ENCODE measurements around the gene SLC22A7. TPM values are rescaled to one million over a fixed set of nuclear protein-coding genes. Genes with fewer than 3 reads are reported as not detected.

Gene SLC22A7
- total and polyA plus RNA-seq, 2 experiments from 2014 or later, result not detected

- H3K9me3 ChIP-seq (ENCODE audit: low read depth), result no peaks in the 10 kb centered on the region
- H2AFZ ChIP-seq, result no peak overlapping the region
- H3F3A ChIP-seq (ENCODE audit: insufficient read depth), result no peaks in the 10 kb centered on the region
- H3K36me3 ChIP-seq (ENCODE audit: low read depth), result no peaks in the 10 kb centered on the region
- no peak overlapping the region for H3K27ac ChIP-seq
- no peak overlapping the region for H3K4me2 ChIP-seq (ENCODE audit: unreplicated experiment)
- H4K20me1 ChIP-seq (ENCODE audit: insufficient read depth), result no peaks in the 10 kb centered on the region
- WGBS, 2 experiments (ENCODE audit: low coverage in 1 of 2, low lambda C conversion rate in 2 of 2, missing lambda C conversion rate in 2 of 2), result 83% methylated on average over 19 to 22 of the region's 27 CpGs
- peaks cover 13% of the 10 kb centered on the region for H3K27me3 ChIP-seq (replicated peaks; ENCODE audit: insufficient read depth)
- H3K4me3 ChIP-seq, result no peak overlapping the region
- DNase-seq, result no peak
- no peaks in the 10 kb centered on the region for H3K79me2 ChIP-seq (ENCODE audit: insufficient read depth)
- 0 out of 2 replicates have a peak, but pooled peaks cover 2% of the 10 kb centered on the region for H3K4me1 ChIP-seq (ENCODE audit: insufficient read depth)
- no peaks in the 10 kb centered on the region for H3K9me2 ChIP-seq (ENCODE audit: insufficient read depth)
- in situ Hi-C loops (cut with MboI), result no loop called here
- TF ChIP-seq EZH2 (IDR thresholded peaks at IDR 0.05; ENCODE audit: insufficient read depth, poor library complexity, severe bottlenecking) (no peak), EZH2phosphoT487 (IDR thresholded peaks at IDR 0.05; ENCODE audit: insufficient read depth, low read depth) (no peak)
- no peak overlapping the region for H3K9ac ChIP-seq
Observed at GRCh38 chr6:43283905-43284304, 14.2 kb upstream of the SLC22A7 start.

- Histone ChIP-seq H3F3A (ENCODE audit: insufficient read depth) (no peaks in the 10 kb centered on the region), H3K9ac (no peak overlapping the region; the same call in 1 of the 2 replicates), H2AFZ (peak overlapping the region; percentile 58), H3K27me3 (replicated peaks; ENCODE audit: insufficient read depth) (peaks cover 13% of the 10 kb centered on the region), H3K4me3 (peak overlapping the region; percentile 52; the same call in 1 of the 2 replicates), H4K20me1 (ENCODE audit: insufficient read depth) (no peaks in the 10 kb centered on the region), H3K9me3 (ENCODE audit: low read depth) (no peaks in the 10 kb centered on the region), H3K9me2 (ENCODE audit: insufficient read depth) (no peaks in the 10 kb centered on the region), H3K36me3 (ENCODE audit: low read depth) (no peaks in the 10 kb centered on the region), H3K4me2 (ENCODE audit: unreplicated experiment) (peak overlapping the region; percentile 35), H3K27ac (no peak overlapping the region), H3K79me2 (ENCODE audit: insufficient read depth) (no peaks in the 10 kb centered on the region), H3K4me1 (ENCODE audit: insufficient read depth) (no peaks in the 10 kb centered on the region)
- in situ Hi-C loops (cut with MboI), result no loop called here
- WGBS, 2 experiments (ENCODE audit: low coverage in 1 of 2, low lambda C conversion rate in 2 of 2, missing lambda C conversion rate in 2 of 2), result 3 to 6% methylated on average over 53 to 83 of the region's 83 CpGs
- DNase-seq, result peak; percentile 30
- TF ChIP-seq EZH2 (IDR thresholded peaks at IDR 0.05; ENCODE audit: insufficient read depth, poor library complexity, severe bottlenecking), result no peak
- no peak for TF ChIP-seq EZH2phosphoT487 (IDR thresholded peaks at IDR 0.05; ENCODE audit: insufficient read depth, low read depth)
Observed at GRCh38 chr6:43284991-43285781, 12.9 kb upstream of the SLC22A7 start.

GRCh38 chr6:43285832-43286231 is 12.2 kb upstream of the SLC22A7 start:
- Histone ChIP-seq H3K9me2 (ENCODE audit: insufficient read depth) (no peaks in the 10 kb centered on the region), H3K4me3 (no peak overlapping the region), H2AFZ (no peak overlapping the region), H4K20me1 (ENCODE audit: insufficient read depth) (no peaks in the 10 kb centered on the region), H3K4me2 (ENCODE audit: unreplicated experiment) (no peak overlapping the region), H3K4me1 (ENCODE audit: insufficient read depth) (no peaks in the 10 kb centered on the region), H3F3A (ENCODE audit: insufficient read depth) (no peaks in the 10 kb centered on the region), H3K36me3 (ENCODE audit: low read depth) (no peaks in the 10 kb centered on the region), H3K9me3 (ENCODE audit: low read depth) (no peaks in the 10 kb centered on the region), H3K27ac (no peak overlapping the region), H3K27me3 (replicated peaks; ENCODE audit: insufficient read depth) (peaks cover 13% of the 10 kb centered on the region), H3K9ac (no peak overlapping the region), H3K79me2 (ENCODE audit: insufficient read depth) (no peaks in the 10 kb centered on the region)
- TF ChIP-seq EZH2phosphoT487 (IDR thresholded peaks at IDR 0.05; ENCODE audit: insufficient read depth, low read depth), result no peak
- no peak for TF ChIP-seq EZH2 (IDR thresholded peaks at IDR 0.05; ENCODE audit: insufficient read depth, poor library complexity, severe bottlenecking)
- WGBS, 2 experiments (ENCODE audit: low coverage in 1 of 2, low lambda C conversion rate in 2 of 2, missing lambda C conversion rate in 2 of 2), result 53 to 59% methylated on average over 5 of the region's 5 CpGs
- in situ Hi-C loops (cut with MboI), result no loop called here
- DNase-seq, result no peak

DNA sequence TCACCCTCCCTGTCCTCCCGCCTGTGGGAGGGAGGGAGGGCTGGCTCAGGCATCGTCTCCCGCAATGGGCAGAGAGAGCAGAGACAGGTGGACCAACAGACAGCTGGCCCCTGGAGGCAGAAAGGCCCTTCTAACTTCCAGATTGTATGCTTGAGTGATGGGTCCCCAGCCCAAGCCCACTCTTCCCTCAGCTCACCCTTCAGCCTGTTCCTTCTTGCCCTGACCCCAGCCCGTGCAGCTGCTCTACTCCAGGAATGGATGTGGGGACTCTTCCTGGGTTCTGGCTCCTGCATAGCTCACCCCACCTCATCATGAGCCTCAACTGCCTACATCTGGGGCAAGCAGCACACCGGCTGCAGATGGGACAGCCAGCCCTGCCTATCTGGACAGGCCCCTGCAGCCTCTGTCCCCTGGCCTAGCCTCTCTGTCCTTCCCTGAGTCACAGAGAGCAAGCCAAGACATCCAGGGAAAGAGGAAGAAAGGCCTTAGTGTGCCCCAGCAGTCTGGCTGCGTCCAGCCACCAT is 11.5 kb upstream of the SLC22A7 start:
- in situ Hi-C loops (cut with MboI), result no loop called here
- Histone ChIP-seq H3K4me2 (ENCODE audit: unreplicated experiment) (no peak overlapping the region), H4K20me1 (ENCODE audit: insufficient read depth) (no peaks in the 10 kb centered on the region), H3K9me2 (ENCODE audit: insufficient read depth) (no peaks in the 10 kb centered on the region), H3F3A (ENCODE audit: insufficient read depth) (no peaks in the 10 kb centered on the region), H3K4me1 (ENCODE audit: insufficient read depth) (no peaks in the 10 kb centered on the region), H3K4me3 (no peak overlapping the region), H2AFZ (no peak overlapping the region), H3K79me2 (ENCODE audit: insufficient read depth) (no peaks in the 10 kb centered on the region), H3K36me3 (ENCODE audit: low read depth) (no peaks in the 10 kb centered on the region), H3K9me3 (ENCODE audit: low read depth) (no peaks in the 10 kb centered on the region), H3K9ac (no peak overlapping the region), H3K27ac (no peak overlapping the region), H3K27me3 (replicated peaks; ENCODE audit: insufficient read depth) (peaks cover 13% of the 10 kb centered on the region)
- WGBS, 2 experiments (ENCODE audit: low coverage in 1 of 2, low lambda C conversion rate in 2 of 2, missing lambda C conversion rate in 2 of 2), result 81 to 88% methylated on average over 6 of the region's 6 CpGs
- TF ChIP-seq EZH2phosphoT487 (IDR thresholded peaks at IDR 0.05; ENCODE audit: insufficient read depth, low read depth) (no peak), EZH2 (IDR thresholded peaks at IDR 0.05; ENCODE audit: insufficient read depth, poor library complexity, severe bottlenecking) (no peak)
- no peak for DNase-seq
